ENCODE data around the gene STING1. TPM values are rescaled to one million over a fixed set of nuclear protein-coding genes. Genes with fewer than 3 reads are reported as not detected.

Gene STING1
- total RNA-seq, 2 donors from 2014 or later = 6.7 to 24.4 TPM

DNA sequence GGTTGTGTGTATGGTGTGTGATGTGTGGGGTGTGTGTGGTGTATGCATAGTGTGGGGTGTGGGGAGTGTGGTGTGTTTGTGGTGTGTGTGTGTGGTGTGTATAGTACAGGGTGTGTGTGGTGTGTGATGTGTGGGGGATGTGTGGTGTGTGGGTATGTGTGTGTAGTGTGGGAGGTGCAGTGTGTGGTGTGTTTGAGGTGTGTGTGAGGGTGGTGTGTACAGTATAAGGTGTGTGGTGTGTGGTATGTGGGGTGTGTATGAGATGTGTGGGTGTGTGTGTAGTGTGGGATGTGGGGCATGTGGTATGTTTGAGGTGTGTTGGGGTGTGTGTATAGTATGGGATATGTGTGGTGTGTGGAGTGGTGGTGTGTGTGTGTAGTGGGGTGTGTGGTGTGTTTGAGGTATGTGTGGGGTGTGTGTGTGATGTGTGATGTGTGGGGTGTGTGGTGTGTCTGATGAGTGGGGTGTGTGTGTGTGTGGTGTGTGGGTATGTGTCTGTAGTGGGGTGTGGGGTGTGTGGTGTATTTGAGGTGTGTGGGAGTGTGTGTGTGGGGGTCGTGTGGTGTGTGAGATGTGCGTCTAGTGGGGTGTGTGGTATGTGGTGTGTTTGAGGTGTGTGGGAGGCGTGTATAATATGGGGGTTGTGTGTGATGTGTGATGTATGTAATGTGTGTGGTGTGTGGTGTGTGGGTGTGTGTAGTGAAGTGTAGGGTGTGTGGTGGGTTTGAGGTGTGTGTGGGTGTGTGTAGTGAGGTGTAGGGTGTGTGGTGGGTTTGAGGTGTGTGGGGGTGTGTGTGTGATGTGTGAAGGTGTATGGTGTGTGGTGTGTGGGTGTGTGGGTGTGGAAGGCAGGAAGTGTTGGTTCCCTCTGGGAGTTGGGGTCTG, 28.6 kb downstream of the STING1 start:
- Histone ChIP-seq H3K4me3 (no peak overlapping the region), H3K36me3 (replicated peaks in 1 of 2; ENCODE audit: insufficient read depth in 1 of 2, low read depth in 2 of 2) (no peaks in the 10 kb centered on the region)
- no peak for ATAC-seq

DNA sequence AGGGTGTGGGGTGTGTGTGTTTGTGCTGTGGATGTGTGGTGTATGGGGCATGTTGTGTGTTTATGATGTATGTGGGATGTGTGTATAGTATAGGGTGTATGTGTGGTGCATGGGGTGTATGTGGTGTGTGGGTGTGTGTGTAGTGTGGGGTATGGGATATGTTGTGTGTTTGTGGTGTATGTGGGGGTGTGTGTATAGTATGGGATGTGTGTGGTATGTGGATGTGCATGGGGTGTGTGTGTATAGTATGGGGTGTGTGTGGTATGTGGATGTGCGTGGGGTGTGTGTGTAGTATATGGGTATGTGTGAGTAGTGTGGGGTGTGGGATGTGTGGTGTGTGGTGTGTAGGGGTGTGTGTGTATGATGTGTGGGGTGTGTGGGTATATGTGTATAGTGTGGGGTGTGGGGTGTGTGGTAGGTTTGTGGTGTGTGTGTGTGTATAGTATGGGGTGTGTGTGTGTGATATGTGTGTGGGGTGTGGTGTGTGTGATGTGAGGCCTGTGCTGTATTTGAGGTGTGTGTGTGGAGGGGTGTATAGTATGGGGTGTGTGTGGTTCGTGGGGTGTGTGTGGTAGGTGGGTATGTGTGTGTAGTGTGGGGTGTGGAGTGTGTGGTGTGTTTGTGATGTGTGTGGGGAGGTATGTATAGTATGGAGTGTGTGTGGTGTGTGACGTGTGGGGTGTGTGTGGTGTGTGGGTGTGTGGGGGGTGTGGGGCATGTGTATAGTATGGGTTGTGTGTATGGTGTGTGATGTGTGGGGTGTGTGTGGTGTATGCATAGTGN, 30.5 kb downstream of the STING1 start:
- no peak overlapping the region for H3K27ac ChIP-seq
- DNase-seq (no peak), ATAC-seq (no peak)
- no peaks in the 10 kb centered on the region for H3K4me1 ChIP-seq
- no peaks in the 10 kb centered on the region for H3K9me3 ChIP-seq
- intact Hi-C loops (cut with DNase I) = no loop called here
- H3K4me3 ChIP-seq = no peak overlapping the region
- no peaks in the 10 kb centered on the region for H3K36me3 ChIP-seq (replicated peaks in 1 of 2; ENCODE audit: insufficient read depth in 1 of 2, low read depth in 2 of 2)
- 59 to 76% methylated on average over 3 of the region's 3 CpGs for WGBS, 2 donors
- TF ChIP-seq, protein P1, sequence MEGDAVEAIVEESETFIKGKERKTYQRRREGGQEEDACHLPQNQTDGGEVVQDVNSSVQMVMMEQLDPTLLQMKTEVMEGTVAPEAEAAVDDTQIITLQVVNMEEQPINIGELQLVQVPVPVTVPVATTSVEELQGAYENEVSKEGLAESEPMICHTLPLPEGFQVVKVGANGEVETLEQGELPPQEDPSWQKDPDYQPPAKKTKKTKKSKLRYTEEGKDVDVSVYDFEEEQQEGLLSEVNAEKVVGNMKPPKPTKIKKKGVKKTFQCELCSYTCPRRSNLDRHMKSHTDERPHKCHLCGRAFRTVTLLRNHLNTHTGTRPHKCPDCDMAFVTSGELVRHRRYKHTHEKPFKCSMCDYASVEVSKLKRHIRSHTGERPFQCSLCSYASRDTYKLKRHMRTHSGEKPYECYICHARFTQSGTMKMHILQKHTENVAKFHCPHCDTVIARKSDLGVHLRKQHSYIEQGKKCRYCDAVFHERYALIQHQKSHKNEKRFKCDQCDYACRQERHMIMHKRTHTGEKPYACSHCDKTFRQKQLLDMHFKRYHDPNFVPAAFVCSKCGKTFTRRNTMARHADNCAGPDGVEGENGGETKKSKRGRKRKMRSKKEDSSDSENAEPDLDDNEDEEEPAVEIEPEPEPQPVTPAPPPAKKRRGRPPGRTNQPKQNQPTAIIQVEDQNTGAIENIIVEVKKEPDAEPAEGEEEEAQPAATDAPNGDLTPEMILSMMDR (IDR thresholded peaks at IDR 0.05) = no peak
- TF ChIP-seq POLR2A (IDR thresholded peaks at IDR 0.05) = no peak
- H3K27me3 ChIP-seq = no peaks in the 10 kb centered on the region

More for the DNA sequence above, 28.6 kb downstream of the STING1 start:
- Histone ChIP-seq H3K27me3 (no peaks in the 10 kb centered on the region), H3K9me3 (no peaks in the 10 kb centered on the region), H3K4me1 (no peaks in the 10 kb centered on the region), H3K27ac (no peak overlapping the region)
- intact Hi-C loops (cut with DNase I) = no loop called here
- TF ChIP-seq POLR2A (IDR thresholded peaks at IDR 0.05) = no peak
- TF ChIP-seq, protein P1 (IDR thresholded peaks at IDR 0.05) = no peak
- WGBS, 2 donors = 57 to 68% methylated on average over 3 of the region's 3 CpGs
- DNase-seq = no peak

DNA sequence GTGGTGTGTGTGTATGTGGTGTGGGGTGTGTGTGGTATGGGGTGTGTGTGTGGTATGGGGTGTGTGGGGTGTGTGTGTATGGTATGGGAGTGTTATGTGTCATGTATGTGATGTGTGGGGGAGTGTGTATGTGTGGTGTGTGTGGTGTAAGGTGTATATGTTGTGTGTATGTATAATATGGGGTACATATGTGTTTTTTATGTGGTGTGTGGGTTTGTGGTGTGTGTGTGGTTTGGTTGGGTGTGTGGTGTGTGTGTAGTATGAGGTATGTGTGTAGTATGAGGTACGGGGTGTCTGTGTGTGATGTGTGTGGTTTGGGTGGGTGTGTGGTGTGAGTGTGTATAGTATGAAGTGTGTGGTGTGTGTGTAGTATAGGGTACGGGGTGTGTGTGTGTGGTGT, 31.4 kb downstream of the STING1 start:
- Histone ChIP-seq H3K36me3 (replicated peaks in 1 of 2; ENCODE audit: insufficient read depth in 1 of 2, low read depth in 2 of 2) (no peaks in the 10 kb centered on the region), H3K9me3 (no peaks in the 10 kb centered on the region), H3K4me1 (no peaks in the 10 kb centered on the region), H3K27me3 (no peaks in the 10 kb centered on the region), H3K27ac (no peak overlapping the region), H3K4me3 (no peak overlapping the region)
- no peak for TF ChIP-seq POLR2A (IDR thresholded peaks at IDR 0.05)
- TF ChIP-seq, protein P1 (IDR thresholded peaks at IDR 0.05) = no peak
- DNase-seq (no peak), ATAC-seq (no peak)
- WGBS, 2 donors = 83 to 87% methylated on average over 2 of the region's 2 CpGs
- intact Hi-C loops (cut with DNase I) = no loop called here

DNA sequence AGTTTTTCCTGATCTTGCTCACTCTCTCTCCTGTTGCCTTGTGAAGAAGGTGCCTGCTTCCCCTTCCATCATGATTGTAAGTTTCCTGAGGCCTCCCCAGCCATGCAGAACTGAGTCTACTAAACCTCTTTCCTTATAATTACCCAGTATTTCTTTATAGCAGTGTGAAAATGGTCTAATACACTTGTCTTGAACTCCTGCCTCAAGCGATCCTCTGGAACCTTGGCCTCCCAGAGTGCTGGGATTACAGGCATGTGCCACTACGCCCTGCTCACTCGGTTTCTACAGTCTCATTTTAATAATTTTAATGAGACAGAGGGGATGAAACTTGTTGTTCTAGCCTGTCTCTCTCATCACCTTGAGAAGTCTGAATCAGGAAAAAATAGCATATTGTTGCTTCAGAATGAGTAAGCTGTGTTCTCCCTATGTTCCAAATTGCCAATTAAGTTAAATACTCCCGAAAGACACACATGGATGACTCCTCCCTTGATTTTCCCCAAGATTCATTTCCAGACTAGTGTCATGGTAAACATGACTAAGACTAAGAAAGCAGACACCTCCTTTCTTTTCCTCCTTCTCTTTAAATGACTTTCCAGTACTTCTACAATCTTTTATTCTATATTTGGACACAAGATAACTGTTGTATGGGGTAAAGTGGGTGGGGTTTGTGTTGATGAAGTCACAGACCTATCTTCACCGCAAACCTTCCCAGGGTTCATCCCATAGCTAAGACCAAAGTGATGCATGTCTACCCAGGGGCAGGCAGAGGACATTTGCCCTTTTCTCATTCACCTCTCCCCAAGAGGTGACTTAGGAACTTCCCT, 35.4 kb downstream of the STING1 start:
- no peak for ATAC-seq
- TF ChIP-seq POLR2A (IDR thresholded peaks at IDR 0.05) = no peak
- TF ChIP-seq, protein P1 (IDR thresholded peaks at IDR 0.05) = no peak

More for the DNA sequence above, 35.4 kb downstream of the STING1 start:
- Histone ChIP-seq H3K4me3 (no peak overlapping the region), H3K27me3 (no peaks in the 10 kb centered on the region), H3K9me3 (no peaks in the 10 kb centered on the region), H3K36me3 (replicated peaks in 1 of 2; ENCODE audit: insufficient read depth in 1 of 2, low read depth in 2 of 2) (no peaks in the 10 kb centered on the region), H3K4me1 (no peaks in the 10 kb centered on the region), H3K27ac (no peak overlapping the region)
- intact Hi-C loops (cut with DNase I) = no loop called here
- no peak for DNase-seq
- WGBS, 2 donors = 75 to 86% methylated on average over 5 of the region's 5 CpGs

Measured in body of pancreas (tissue), 4 donors.